H9 (cell line): ENCODE measurements around the gene MYOF. TPM values are rescaled to one million over a fixed set of nuclear protein-coding genes. Genes with fewer than 3 reads are reported as not detected.

Source experiments
- DNase-seq: peaks from one replicate; pipeline ENCODE4 v3.0.0-alpha.2; 2017
- H2AFZ ChIP-seq: one replicate; pipeline ENCODE4 v1.6.1; 2013; ENCODE audit warnings: mild to moderate bottlenecking, low read length, control low read depth, moderate library complexity
- H2AK5ac ChIP-seq: 2 replicates; pipeline ENCODE4 v1.6.1; 2013; ENCODE audit warnings: low read length, control low read depth, mixed read lengths; ENCODE audit not compliant: insufficient read length
- H2BK120ac ChIP-seq: one replicate; pipeline ENCODE4 v1.6.1; 2013; ENCODE audit warnings: low read depth, mild to moderate bottlenecking, low read length, control low read depth, inconsistent platforms; ENCODE audit not compliant: poor library complexity, severe bottlenecking
- H2BK12ac ChIP-seq: 2 replicates; pipeline ENCODE4 v1.6.1; 2013; ENCODE audit warnings: low read length, control low read depth, mixed read lengths, low read depth; ENCODE audit not compliant: insufficient read length
- H2BK15ac ChIP-seq: 2 replicates; pipeline ENCODE4 v1.6.1; 2013; ENCODE audit warnings: low read depth, low read length, control low read depth
- H2BK20ac ChIP-seq: one replicate; pipeline ENCODE4 v1.6.1; 2013; ENCODE audit warnings: low read depth, mild to moderate bottlenecking, low read length, control low read depth, inconsistent platforms; ENCODE audit not compliant: poor library complexity, severe bottlenecking
- H2BK5ac ChIP-seq: 2 replicates; pipeline ENCODE4 v1.6.1; 2013; ENCODE audit warnings: low read length, control low read depth, mixed read lengths; ENCODE audit not compliant: insufficient read length
- H3K14ac ChIP-seq: 2 replicates; pipeline ENCODE4 v1.6.1; 2013; ENCODE audit warnings: low read length, control low read depth; ENCODE audit not compliant: insufficient read depth
- H3K18ac ChIP-seq: 2 replicates; pipeline ENCODE4 v1.6.1; 2013; ENCODE audit warnings: low read depth, mild to moderate bottlenecking, mixed read lengths, low read length, control low read depth; ENCODE audit not compliant: insufficient read length
- H3K23ac ChIP-seq: 2 replicates; pipeline ENCODE4 v1.6.1; 2013; ENCODE audit warnings: low read length, control low read depth, mixed read lengths, low read depth; ENCODE audit not compliant: insufficient read length
- H3K23me2 ChIP-seq: 2 replicates; pipeline ENCODE4 v1.6.1; 2013; ENCODE audit warnings: low read depth, mild to moderate bottlenecking, mixed read lengths, low read length, control low read depth; ENCODE audit not compliant: insufficient read length, poor library complexity, severe bottlenecking
- H3K27ac ChIP-seq: 2 replicates; pipeline ENCODE4 v1.5.1; 2013; ENCODE audit warnings: low read length, control low read depth, mixed read lengths, low read depth; ENCODE audit not compliant: insufficient read length
- H3K27me3 ChIP-seq: 2 replicates; pipeline ENCODE4 v1.6.1; 2013; ENCODE audit warnings: low read length, control low read depth, inconsistent platforms; ENCODE audit not compliant: insufficient read depth
- H3K4ac ChIP-seq: 2 replicates; pipeline ENCODE4 v1.6.1; 2013; ENCODE audit warnings: low read depth, mild to moderate bottlenecking, control low read depth, inconsistent platforms, low read length, moderate library complexity
- H3K4me1 ChIP-seq: 2 replicates; pipeline ENCODE4 v1.6.1; 2013; ENCODE audit warnings: low read length, control low read depth, inconsistent platforms; ENCODE audit not compliant: insufficient read depth
- H3K4me2 ChIP-seq: 2 replicates; pipeline ENCODE4 v1.6.1; 2013; ENCODE audit warnings: low read length, control low read depth, mixed read lengths; ENCODE audit not compliant: insufficient read length, insufficient read depth
- H3K56ac ChIP-seq: 2 replicates; pipeline ENCODE4 v1.6.1; 2013; ENCODE audit warnings: low read depth, mild to moderate bottlenecking, mixed read lengths, low read length, control low read depth; ENCODE audit not compliant: insufficient read length
- H3K79me1 ChIP-seq: 2 replicates; pipeline ENCODE4 v1.6.1; 2013; ENCODE audit warnings: low read depth, mild to moderate bottlenecking, moderate library complexity, low read length, control low read depth, inconsistent platforms; ENCODE audit not compliant: insufficient read depth, poor library complexity, severe bottlenecking
- H3K79me2 ChIP-seq: 2 replicates; pipeline ENCODE4 v1.6.1; 2013; ENCODE audit warnings: low read length, control low read depth, inconsistent platforms; ENCODE audit not compliant: insufficient read depth
- H3K9ac ChIP-seq: 2 replicates; pipeline ENCODE4 v1.6.1; 2013; ENCODE audit warnings: low read length, control low read depth, mixed read lengths; ENCODE audit not compliant: insufficient read length; ENCODE audit errors: extremely low read depth
- H3K9me3 ChIP-seq: one replicate; pipeline ENCODE4 v1.6.1; 2013; ENCODE audit warnings: low read depth, low read length, inconsistent platforms; ENCODE audit not compliant: control insufficient read depth
- H3T11ph ChIP-seq: one replicate; pipeline ENCODE4 v1.6.1; 2013; ENCODE audit warnings: mild to moderate bottlenecking, low read length, control low read depth, inconsistent platforms
- H4K20me1 ChIP-seq: one replicate; pipeline ENCODE4 v1.6.1; 2013; ENCODE audit not compliant: control insufficient read depth, insufficient read length, insufficient read depth
- H4K5ac ChIP-seq: 2 replicates; pipeline ENCODE4 v1.6.1; 2013; ENCODE audit warnings: low read depth, mild to moderate bottlenecking, mixed read lengths, low read length, control low read depth; ENCODE audit not compliant: insufficient read length
- H4K8ac ChIP-seq: replicated peaks from 2 replicates; pipeline ENCODE4 v1.6.1; 2013; ENCODE audit warnings: low read length, control low read depth, mixed read lengths, low read depth; ENCODE audit not compliant: insufficient read length
- H4K91ac ChIP-seq: 2 replicates; pipeline ENCODE4 v1.6.1; 2013; ENCODE audit warnings: low read depth, mild to moderate bottlenecking, moderate library complexity, mixed read lengths, low read length, control low read depth; ENCODE audit not compliant: insufficient read length
- H3K27ac Mint-ChIP-seq, 3 experiments: 2 replicates in 2 of 3; 3 replicates in 1 of 3; pipeline ENCODE4 v1.8.0; 2020 to 2021; ENCODE audit warnings: mixed read lengths in 3 of 3, mild to moderate bottlenecking in 1 of 3, moderate library complexity in 1 of 3
- H3K27me3 Mint-ChIP-seq: 2 replicates; pipeline ENCODE4 v1.8.0; 2021; ENCODE audit warnings: low read depth, mild to moderate bottlenecking, moderate library complexity, mixed read lengths
- H3K36me3 Mint-ChIP-seq, 3 experiments: 2 replicates in 2 of 3; 3 replicates in 1 of 3; pipeline ENCODE4 v1.8.0; 2020 to 2021; ENCODE audit warnings: low read depth in 3 of 3, mixed read lengths in 3 of 3; ENCODE audit not compliant: insufficient read depth in 1 of 3
- H3K4me1 Mint-ChIP-seq, 2 experiments: 2 replicates each; pipeline ENCODE4 v1.8.0; 2020; ENCODE audit warnings: mixed read lengths in 2 of 2
- H3K4me3 Mint-ChIP-seq, 2 experiments: 2 replicates in 1 of 2; 3 replicates in 1 of 2; pipeline ENCODE4 v1.8.0; 2020 to 2021; ENCODE audit warnings: mild to moderate bottlenecking in 2 of 2, mixed read lengths in 2 of 2, moderate library complexity in 1 of 2
- H3K9me3 Mint-ChIP-seq, 2 experiments: 2 replicates in 1 of 2; 3 replicates in 1 of 2; pipeline ENCODE4 v1.8.0; 2020; ENCODE audit warnings: mild to moderate bottlenecking in 2 of 2, mixed read lengths in 2 of 2, moderate library complexity in 1 of 2
- WGBS: extraction: QIAGEN DNeasy Blood & Tissue Kit; methylation state at CpG from one replicate; pipeline ENCODE4 v1.1.7; 2013; ENCODE audit warnings: missing lambda C conversion rate, low lambda C conversion rate, mixed read lengths; ENCODE audit not compliant: insufficient read length; ENCODE audit errors: extremely low coverage; 5-methylcytosine and 5-hydroxymethylcytosine counted together
- total RNA-seq: library from RNA; stranded (reverse); gene quantifications from 2 replicates; pipeline ENCODE4 v1.2.1, GENCODE V29; 2021
- TF ChIP-seq, protein P1 (sequence below): fragments of 200-600 bp; sonication (generic); conservative IDR thresholded peaks from 3 replicates; pipeline ENCODE4 v1.8.0; 2021; ENCODE audit warnings: antibody characterized with exemption, mild to moderate bottlenecking

MYOF gene
- total RNA-seq, 1 experiment from 2014 or later, result 2.8 TPM

DNA sequence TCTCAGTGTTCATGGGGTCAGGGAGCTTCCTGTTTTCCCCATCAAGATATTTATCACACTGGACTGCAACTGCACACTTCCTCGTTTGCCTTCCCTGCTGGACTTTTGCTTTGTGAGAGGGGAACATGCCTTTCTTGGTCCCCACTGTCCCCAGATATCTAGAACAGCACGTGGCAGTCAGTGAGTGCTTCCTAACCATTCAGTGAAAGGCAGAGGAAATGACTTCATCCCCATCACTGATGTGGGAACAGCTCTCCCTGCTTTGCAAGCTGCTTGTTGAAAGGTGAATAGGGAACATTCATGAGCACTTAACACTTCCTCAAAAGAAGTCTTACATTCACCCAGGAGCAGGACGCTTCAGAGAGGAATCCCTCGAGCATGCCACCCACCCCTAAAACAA lies 135.4 kb downstream of the MYOF start:
- WGBS, result no CpG with 5 or more reads among the region's 4 CpGs
- Histone ChIP-seq H3K4me1 (peaks cover 3% of the 10 kb centered on the region; the same call in 1 of the 2 replicates), H3K4ac (no peak overlapping the region), H3K9ac (no peak overlapping the region), H3K9me3 (no peaks in the 10 kb centered on the region), H4K8ac (no peak overlapping the region), H3K23ac (no peak overlapping the region), H2BK12ac (peak overlapping the region; percentile 39), H3K4me2 (no peak overlapping the region), H3T11ph (no peak overlapping the region), H3K27ac (no peak overlapping the region), H2BK15ac (peak overlapping the region; percentile 82; the same call in 1 of the 2 replicates), H3K27me3 (no peaks in the 10 kb centered on the region; the same call in 1 of the 2 replicates), H3K56ac (no peak overlapping the region), H4K91ac (no peak overlapping the region), H2AK5ac (no peak overlapping the region), H3K14ac (peak overlapping the region; percentile 43; the same call in 1 of the 2 replicates), H2BK120ac (no peak overlapping the region), H3K23me2 (no peaks in the 10 kb centered on the region), H3K79me2 (no peaks in the 10 kb centered on the region), H3K18ac (no peak overlapping the region), H2AFZ (no peak overlapping the region), H2BK20ac (no peak overlapping the region), H3K79me1 (no peaks in the 10 kb centered on the region), H4K5ac (peak overlapping the region; percentile 76), H4K20me1 (no peaks in the 10 kb centered on the region), H2BK5ac (no peak overlapping the region)
- H3K36me3 Mint-ChIP-seq, result no peaks in the 10 kb centered on the region; a peak in 1 of 7 replicates
- TF ChIP-seq, protein P1, sequence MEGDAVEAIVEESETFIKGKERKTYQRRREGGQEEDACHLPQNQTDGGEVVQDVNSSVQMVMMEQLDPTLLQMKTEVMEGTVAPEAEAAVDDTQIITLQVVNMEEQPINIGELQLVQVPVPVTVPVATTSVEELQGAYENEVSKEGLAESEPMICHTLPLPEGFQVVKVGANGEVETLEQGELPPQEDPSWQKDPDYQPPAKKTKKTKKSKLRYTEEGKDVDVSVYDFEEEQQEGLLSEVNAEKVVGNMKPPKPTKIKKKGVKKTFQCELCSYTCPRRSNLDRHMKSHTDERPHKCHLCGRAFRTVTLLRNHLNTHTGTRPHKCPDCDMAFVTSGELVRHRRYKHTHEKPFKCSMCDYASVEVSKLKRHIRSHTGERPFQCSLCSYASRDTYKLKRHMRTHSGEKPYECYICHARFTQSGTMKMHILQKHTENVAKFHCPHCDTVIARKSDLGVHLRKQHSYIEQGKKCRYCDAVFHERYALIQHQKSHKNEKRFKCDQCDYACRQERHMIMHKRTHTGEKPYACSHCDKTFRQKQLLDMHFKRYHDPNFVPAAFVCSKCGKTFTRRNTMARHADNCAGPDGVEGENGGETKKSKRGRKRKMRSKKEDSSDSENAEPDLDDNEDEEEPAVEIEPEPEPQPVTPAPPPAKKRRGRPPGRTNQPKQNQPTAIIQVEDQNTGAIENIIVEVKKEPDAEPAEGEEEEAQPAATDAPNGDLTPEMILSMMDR, result no peak
- H3K27ac Mint-ChIP-seq, result peak overlapping the region in 2 of 3 experiments; percentile 1 to 71; a peak in 1 of 7 replicates
- no peak overlapping the region for H3K4me3 Mint-ChIP-seq
- H3K27me3 Mint-ChIP-seq, result no peaks in the 10 kb centered on the region; the same call in 1 of the 2 replicates
- peak; percentile 46 for DNase-seq
- H3K4me1 Mint-ChIP-seq, result peaks cover 5 to 6% of the 10 kb centered on the region in 2 experiments
- H3K9me3 Mint-ChIP-seq, result no peaks in the 10 kb centered on the region
